HG03378 (cell line): ENCODE data around the gene MORF4L2.
"Not testable (repeated sequence)": the region's sequence is repeated elsewhere in the genome, so short reads cannot be mapped to it uniquely, and the experiment has no call there.

Experiments used
- ATAC-seq: cut with Tn5 transposase; IDR thresholded peaks from one replicate; pipeline ENCODE4 v1.9.1; 2021; ENCODE audit warnings: mild to moderate bottlenecking, moderate library complexity; ENCODE audit not compliant: unreplicated experiment

MORF4L2 gene

GRCh38 chrX:103681443-103681842 lies 5.1 kb downstream of the MORF4L2 start:
- no peak for ATAC-seq

DNA sequence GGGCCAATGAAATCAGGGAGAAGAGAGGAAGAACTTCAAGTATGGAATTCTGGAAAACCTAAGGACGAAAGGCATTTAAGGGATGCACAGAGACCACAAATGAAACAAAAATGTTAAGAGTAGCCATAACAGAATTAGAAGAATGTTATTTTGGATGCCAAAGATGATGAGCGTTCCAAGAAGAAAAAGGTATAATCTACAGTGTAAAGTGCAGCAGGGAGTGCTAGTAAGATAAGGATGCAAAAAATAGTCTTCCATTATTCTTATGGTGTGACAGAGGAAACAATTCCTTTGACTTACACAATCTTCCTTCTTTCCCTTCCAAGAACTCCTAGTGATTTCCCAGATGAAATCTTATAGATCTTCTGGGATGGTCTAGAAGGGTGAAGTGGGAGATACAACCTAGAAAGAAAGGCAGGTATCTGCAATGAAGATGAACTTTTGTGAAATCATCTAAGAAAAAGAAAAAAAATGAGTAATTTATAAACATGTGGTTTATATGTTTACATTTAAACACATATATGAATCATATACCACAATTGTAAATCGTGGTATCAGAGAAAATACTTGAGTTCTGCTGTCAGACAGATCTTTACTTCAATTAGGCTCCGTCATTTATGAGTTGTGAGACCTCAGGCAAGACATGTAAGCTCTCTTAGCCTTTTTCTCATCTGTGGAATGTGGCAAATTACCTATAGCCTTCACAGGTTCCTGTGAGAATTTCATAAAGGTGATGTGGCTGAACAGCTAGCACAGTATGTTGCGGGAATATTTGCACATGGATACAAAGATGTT lies 8.1 kb downstream of the MORF4L2 start:
- ATAC-seq: no peak

GRCh38 chrX:103674531-103675454 lies 11.7 kb downstream of the MORF4L2 start:
- ATAC-seq: no peak

- no peak for ATAC-seq
Measured at GRCh38 chrX:103669745-103670144, 16.8 kb downstream of the MORF4L2 start.

DNA sequence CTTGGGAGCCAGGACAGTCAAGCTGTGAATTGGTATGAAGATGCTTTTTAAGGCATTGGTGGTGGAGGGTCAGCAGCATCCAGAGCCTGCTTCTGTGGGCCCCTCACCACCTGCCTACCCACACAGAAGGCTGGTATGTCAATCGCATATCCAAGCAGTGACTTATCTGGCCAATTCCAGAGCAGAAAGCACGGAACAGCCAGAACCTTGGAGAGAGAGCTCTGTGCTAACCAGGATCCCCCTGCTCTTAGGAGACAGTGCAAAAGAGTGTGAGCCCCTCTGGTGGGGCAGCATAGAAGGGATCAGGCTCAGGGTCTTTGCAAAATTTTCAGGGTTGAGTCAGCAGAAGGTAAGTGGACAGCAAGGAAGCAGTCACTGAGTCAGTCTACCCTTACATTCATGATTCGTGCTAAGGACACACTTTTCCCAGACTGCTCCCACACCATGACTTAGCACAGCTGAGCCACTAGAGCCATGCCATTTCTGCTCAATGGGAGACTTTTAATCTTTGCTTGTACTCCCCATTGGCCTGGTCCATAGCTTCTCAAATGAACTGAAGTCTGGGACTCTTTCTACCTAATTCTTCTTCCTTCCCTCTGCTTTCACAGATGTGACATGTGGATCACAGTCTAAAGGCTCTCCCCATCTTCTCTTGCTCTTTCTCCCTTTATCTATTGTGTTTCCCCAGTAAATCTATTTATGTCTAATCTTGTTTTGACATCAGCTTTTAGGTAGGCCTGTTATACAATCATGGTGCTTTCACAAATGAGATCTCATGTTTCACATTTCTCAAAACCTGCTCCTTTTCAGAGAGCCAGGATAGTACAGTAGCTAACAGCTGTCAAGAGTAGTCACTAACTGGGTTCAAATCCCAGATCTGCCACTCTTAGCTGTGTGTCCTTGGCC lies 20.0 kb downstream of the MORF4L2 start:
- ATAC-seq: no peak

DNA sequence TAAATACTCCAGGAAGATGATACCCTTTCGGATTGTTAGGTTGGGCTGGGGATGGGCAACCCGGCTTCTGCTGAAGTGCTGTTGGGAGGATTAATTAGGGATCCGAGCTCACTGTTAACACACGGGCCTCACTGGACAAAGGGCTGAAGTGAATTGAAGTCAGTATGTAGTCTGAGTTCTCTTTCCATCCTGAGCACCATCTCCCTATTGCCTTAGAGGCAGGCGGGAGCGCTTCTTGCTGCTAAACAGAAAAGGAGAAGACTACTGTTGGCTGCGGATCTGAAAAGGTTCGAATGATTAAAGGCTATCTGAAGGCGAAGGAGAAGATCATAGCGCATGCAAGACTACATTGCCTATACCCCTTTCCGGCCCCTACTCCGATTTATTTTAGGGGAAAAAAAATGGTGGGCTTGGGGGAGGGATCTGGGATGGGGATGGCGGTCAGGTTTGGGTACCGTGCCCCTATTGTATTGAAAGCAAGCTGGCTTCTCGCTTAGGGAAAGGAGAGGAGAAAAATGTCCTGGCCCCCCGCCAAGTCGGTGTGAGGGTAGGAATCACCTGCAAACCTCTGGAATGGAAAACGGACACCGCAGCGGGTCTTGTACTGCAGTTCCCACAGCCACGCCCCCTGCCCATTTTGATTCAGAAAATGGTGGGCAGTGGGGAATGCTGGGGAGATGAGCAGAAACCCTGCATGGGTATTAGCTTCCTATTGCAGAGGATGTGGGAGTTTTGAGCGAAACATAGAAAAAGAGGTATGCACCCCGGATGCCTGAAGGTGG lies 22.3 kb downstream of the MORF4L2 start:
- ATAC-seq: no peak

- not testable (repeated sequence) for ATAC-seq
Measured at GRCh38 chrX:103659460-103659859, 27.0 kb downstream of the MORF4L2 start.

- no peak for ATAC-seq
Measured at GRCh38 chrX:103658681-103659433, 27.6 kb downstream of the MORF4L2 start.

- not testable (repeated sequence) for ATAC-seq
Measured at GRCh38 chrX:103657066-103657465, 29.4 kb downstream of the MORF4L2 start.

GRCh38 chrX:103656617-103657016 lies 29.9 kb downstream of the MORF4L2 start:
- no peak for ATAC-seq

DNA sequence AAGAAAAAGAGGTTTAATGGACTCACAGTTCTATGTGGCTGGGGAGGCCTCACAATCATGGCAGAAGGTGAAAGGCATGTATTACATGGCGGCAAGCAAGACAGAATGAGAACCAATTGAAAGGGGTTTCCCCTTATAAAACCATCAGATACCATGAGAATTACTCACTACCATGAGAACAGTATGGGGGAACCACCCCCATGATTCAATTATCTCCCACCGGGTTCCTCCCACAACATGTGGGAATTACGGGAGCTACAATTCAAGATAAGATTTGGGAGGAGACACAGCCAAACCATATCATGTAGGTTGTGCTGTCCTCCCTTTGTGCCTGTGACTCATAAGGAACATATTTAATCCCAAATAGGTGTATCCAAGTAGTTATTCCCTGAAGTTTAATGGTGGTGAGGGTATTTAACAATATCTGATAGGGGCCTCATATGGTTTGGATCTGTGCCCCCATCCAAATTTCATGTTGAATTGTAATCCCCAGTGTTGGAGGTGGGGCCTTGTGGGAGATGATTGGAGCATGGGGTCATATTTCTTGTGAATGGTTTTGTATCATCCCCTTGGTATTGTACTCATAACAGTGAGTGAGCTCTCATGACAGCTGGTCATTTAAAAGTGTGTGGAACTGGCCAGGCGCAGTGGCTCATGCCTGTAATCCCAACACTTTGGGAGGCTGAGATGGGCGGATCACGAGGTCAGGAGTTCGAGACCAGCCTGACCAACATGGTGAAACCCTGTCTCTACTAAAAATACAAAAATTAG lies 31.1 kb downstream of the MORF4L2 start:
- ATAC-seq: not testable (repeated sequence)

DNA sequence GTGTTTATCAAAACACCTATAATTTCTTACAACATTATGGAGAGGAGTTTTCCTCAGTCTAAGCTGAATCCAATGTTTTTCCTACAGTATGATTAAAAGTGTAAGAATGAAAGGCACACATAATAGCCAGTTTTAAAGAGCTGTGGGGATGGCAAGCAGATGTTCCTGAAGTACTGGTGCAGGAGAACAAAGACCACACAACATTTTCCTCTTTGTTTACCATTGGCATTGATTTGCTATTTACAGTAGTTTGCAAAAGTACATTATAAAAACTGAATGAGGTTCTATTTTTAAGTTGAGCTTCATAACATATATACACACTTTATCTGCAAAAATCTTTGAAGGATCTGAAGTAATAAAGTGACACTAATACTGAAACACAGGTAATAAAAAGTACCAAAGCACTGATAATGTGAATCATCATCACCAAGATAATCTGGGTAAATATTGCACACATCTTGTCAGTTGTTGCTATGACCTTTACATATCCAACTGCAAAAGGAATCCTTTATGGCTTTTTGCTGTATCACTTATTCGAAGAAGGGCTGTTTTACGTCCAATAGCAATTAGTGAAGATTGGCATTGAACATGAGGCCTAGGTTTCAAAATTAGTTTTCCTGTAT lies 35.2 kb downstream of the MORF4L2 start:
- ATAC-seq: no peak

GRCh38 chrX:103647630-103648029 lies 38.9 kb downstream of the MORF4L2 start:
- no peak for ATAC-seq

- no peak for ATAC-seq
Measured at GRCh38 chrX:103644125-103644524, 42.4 kb downstream of the MORF4L2 start.

GRCh38 chrX:103640401-103641155 lies 45.9 kb downstream of the MORF4L2 start:
- ATAC-seq: no peak

DNA sequence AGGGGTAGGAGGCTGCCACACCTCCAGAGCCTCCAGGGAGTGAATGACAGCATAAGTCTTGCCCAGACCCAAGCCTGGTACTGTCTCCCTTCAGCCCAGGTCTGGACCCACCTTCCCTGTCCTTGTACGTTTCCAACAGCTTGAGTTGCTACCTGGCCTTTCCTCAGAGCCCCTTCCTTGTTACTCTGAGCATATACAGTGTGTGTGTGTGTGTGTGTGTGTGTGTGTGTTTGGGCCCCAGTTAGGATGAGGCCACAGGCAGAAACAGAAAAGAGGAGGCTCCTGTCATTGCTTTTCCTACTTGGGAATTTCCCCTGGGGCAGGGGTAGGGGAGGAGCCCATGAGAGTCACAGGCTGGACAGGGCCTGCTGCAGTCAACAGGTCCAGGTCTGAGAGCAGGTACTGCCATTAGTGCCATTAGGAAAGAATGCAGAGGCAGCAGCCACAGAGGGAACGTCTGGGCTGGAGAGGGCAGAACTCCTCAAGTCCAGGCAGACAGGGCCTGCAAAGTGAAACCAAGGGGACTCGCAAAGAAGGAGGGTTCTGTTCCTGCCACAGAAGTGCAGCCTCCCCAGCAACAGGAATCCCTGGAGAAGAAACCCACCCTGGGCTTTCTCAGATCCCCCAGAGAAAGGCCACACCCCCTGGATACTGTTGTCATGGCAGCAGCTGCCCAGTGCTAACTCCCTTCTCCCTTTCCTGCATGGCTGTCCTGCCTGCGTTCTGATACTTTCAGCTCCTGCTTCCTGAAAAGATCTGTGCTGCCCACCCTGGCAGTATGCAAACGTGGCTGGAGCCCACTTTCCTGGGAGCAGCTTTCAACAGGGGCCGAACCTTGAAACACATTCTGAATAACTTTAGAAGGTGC lies 47.8 kb downstream of the MORF4L2 start:
- not testable (repeated sequence) for ATAC-seq
